ENCODE measurements around the gene GAB2. TPM values are rescaled to one million over a fixed set of nuclear protein-coding genes. Genes with fewer than 3 reads are reported as not detected.

The GAB2 gene
- total and polyA plus RNA-seq, 10 of the 15 experiments (the other 5 are each of a cell fraction or from before 2014, with no cell fraction given) = 0.69 to 12.6 (median 3.8) TPM

GRCh38 chr11:78201096-78201818 is 216.4 kb downstream of the GAB2 start (continued):
- TF ChIP-seq STAT3 (IDR thresholded peaks at IDR 0.05; ENCODE audit: low read depth, low read length) (no peak), MYB (IDR thresholded peaks at IDR 0.05; ENCODE audit: borderline replicate concordance, low read depth, low read length) (no peak), NR2C2 (IDR thresholded peaks at IDR 0.05; ENCODE audit: borderline replicate concordance, control insufficient read depth, insufficient read length, low read depth) (no peak), E4F1 (IDR thresholded peaks at IDR 0.05; ENCODE audit: borderline replicate concordance, partially characterized antibody) (no peak), LARP7 (IDR thresholded peaks at IDR 0.05) (no peak), NRF1 (conservative IDR thresholded peaks at IDR 0.05; ENCODE audit: low read depth, low read length) (no peak), SP1 (IDR thresholded peaks at IDR 0.05; ENCODE audit: low read depth, low read length) (no peak), ATF3 (IDR thresholded peaks at IDR 0.05; ENCODE audit: borderline replicate concordance, extremely low read depth, low read depth, low read length) (no peak), ZZZ3 (IDR thresholded peaks at IDR 0.05; ENCODE audit: control insufficient read depth, insufficient read length, low read depth) (no peak), BCL11A (IDR thresholded peaks at IDR 0.05; ENCODE audit: low read depth, low read length) (no peak), TCF7 (IDR thresholded peaks at IDR 0.05; ENCODE audit: borderline replicate concordance) (no peak), FOXM1 (IDR thresholded peaks at IDR 0.05; ENCODE audit: low read depth, low read length) (no peak)
